VCaP (cell line): ENCODE data around the gene AGAP2.
A peak's percentile ranks its signal among the peaks of the same experiment; 100 is the strongest.

Source experiments
- H3K27ac ChIP-seq: fragments of 450-650 bp; 2 replicates; pipeline ENCODE4 v1.5.1; 2017
- CTCF ChIP-seq: fragments of 450-650 bp; conservative IDR thresholded peaks from 2 replicates; pipeline ENCODE4 v1.5.1; 2017; ENCODE audit warnings: mild to moderate bottlenecking, moderate library complexity

The AGAP2 gene

GRCh38 chr12:57738661-57739237 is at the start of gene AGAP2:
AGAP2 (minus strand) TSS chr12:57738742; CDS start chr12:57738246, 496 bp downstream.
- H3K27ac ChIP-seq: peak within 1 kb of the TSS; percentile 15; the same call in 1 of the 2 replicates
- TF ChIP-seq CTCF: no peak

GRCh38 chr12:57783861-57784260 is 45.3 kb upstream of the AGAP2 start:
- peak overlapping the region; percentile 82; the same call in 1 of the 2 replicates for H3K27ac ChIP-seq
- no peak for TF ChIP-seq CTCF

GRCh38 chr12:57783466-57783801 is 44.9 kb upstream of the AGAP2 start:
- peak overlapping the region; percentile 82 for H3K27ac ChIP-seq
- no peak for TF ChIP-seq CTCF

- peak within 1 kb of the TSS; percentile 82 for H3K27ac ChIP-seq
Observed at GRCh38 chr12:57782608-57783465, 44.3 kb upstream of the AGAP2 start, which contains the start of gene TSFM. TSFM (plus strand) TSS chr12:57782787; CDS start chr12:57782802, 15 bp downstream.

GRCh38 chr12:57782243-57782607 is 43.7 kb upstream of the AGAP2 start:
- no peak for TF ChIP-seq CTCF
- peak overlapping the region; percentile 82; the same call in 1 of the 2 replicates for H3K27ac ChIP-seq

More at GRCh38 chr12:57782608-57783465, 44.3 kb upstream of the AGAP2 start, which contains the start of gene TSFM:
- peak; percentile 95 for TF ChIP-seq CTCF

- H3K27ac ChIP-seq: peak overlapping the region; percentile 82
- no peak for TF ChIP-seq CTCF
Observed at GRCh38 chr12:57781801-57782200, 43.3 kb upstream of the AGAP2 start.

- peak overlapping the region; percentile 5; the same call in 1 of the 2 replicates for H3K27ac ChIP-seq
- TF ChIP-seq CTCF: no peak
Observed at GRCh38 chr12:57781244-57781643, 42.7 kb upstream of the AGAP2 start.
